Measurements from ENCODE around the gene BCKDHA. TPM values are rescaled to one million over a fixed set of nuclear protein-coding genes. Genes with fewer than 3 reads are reported as not detected.

The BCKDHA gene
- total RNA-seq, 2 donors from 2014 or later: 69.0 to 72.5 TPM

GRCh38 chr19:41384351-41384750 is 13.3 kb upstream of the BCKDHA start:
- H3K4me1 ChIP-seq (replicated peaks): no peaks in the 10 kb centered on the region
- 92% methylated on average over 5 of the region's 5 CpGs for WGBS
- H3K27me3 ChIP-seq (replicated peaks; ENCODE audit: insufficient read depth): no peaks in the 10 kb centered on the region
- TF ChIP-seq POLR2A (IDR thresholded peaks at IDR 0.05) (no peak), CTCF (IDR thresholded peaks at IDR 0.05) (no peak), POLR2AphosphoS5 (IDR thresholded peaks at IDR 0.05) (no peak)
- no peak overlapping the region for H3K27ac ChIP-seq
- intact Hi-C loops (cut with DNase I): no loop called here
- no peaks in the 10 kb centered on the region for H3K9me3 ChIP-seq
- DNase-seq (ENCODE audit: low spot score): no peak
- no peaks in the 10 kb centered on the region for H3K36me3 ChIP-seq
- H3K4me3 ChIP-seq: no peak overlapping the region

GRCh38 chr19:41386442-41386841 is 11.2 kb upstream of the BCKDHA start:
- TF ChIP-seq CTCF (IDR thresholded peaks at IDR 0.05) (no peak), POLR2AphosphoS5 (IDR thresholded peaks at IDR 0.05) (no peak), POLR2A (IDR thresholded peaks at IDR 0.05) (no peak)
- DNase-seq (ENCODE audit: low spot score): peak; percentile 23
- Histone ChIP-seq H3K4me1 (replicated peaks) (no peaks in the 10 kb centered on the region), H3K36me3 (peaks cover 0 to 4% of the 10 kb centered on the region in 2 donors), H3K4me3 (no peak overlapping the region), H3K27me3 (replicated peaks; ENCODE audit: insufficient read depth) (no peaks in the 10 kb centered on the region), H3K9me3 (no peaks in the 10 kb centered on the region), H3K27ac (no peak overlapping the region)
- intact Hi-C loops (cut with DNase I): no loop called here
- WGBS: 63% methylated on average over 13 of the region's 13 CpGs

- WGBS: 85% methylated on average over 11 of the region's 11 CpGs
These were observed 6.0 kb upstream of the BCKDHA start for GRCh38 chr19:41391618-41392017.

GRCh38 chr19:41392775-41393174 is 4.8 kb upstream of the BCKDHA start:
- Histone ChIP-seq H3K4me3 (no peak overlapping the region), H3K4me1 (replicated peaks) (peaks cover 5% of the 10 kb centered on the region), H3K9me3 (no peaks in the 10 kb centered on the region), H3K27me3 (replicated peaks; ENCODE audit: insufficient read depth) (no peaks in the 10 kb centered on the region), H3K36me3 (peaks cover 0 to 6% of the 10 kb centered on the region in 2 donors), H3K27ac (no peak overlapping the region)
- intact Hi-C loops (cut with DNase I): no loop called here
- WGBS: 82% methylated on average over 12 of the region's 12 CpGs
- TF ChIP-seq CTCF (IDR thresholded peaks at IDR 0.05) (no peak), POLR2AphosphoS5 (IDR thresholded peaks at IDR 0.05) (no peak), POLR2A (IDR thresholded peaks at IDR 0.05) (no peak)
- DNase-seq (ENCODE audit: low spot score): no peak

More at GRCh38 chr19:41391618-41392017, 6.0 kb upstream of the BCKDHA start:
- intact Hi-C loops (cut with DNase I): no loop called here
- Histone ChIP-seq H3K36me3 (peaks cover 0 to 6% of the 10 kb centered on the region in 2 donors), H3K4me3 (no peak overlapping the region), H3K4me1 (replicated peaks) (peaks cover 3% of the 10 kb centered on the region), H3K27me3 (replicated peaks; ENCODE audit: insufficient read depth) (no peaks in the 10 kb centered on the region), H3K9me3 (no peaks in the 10 kb centered on the region), H3K27ac (no peak overlapping the region)
- no peak for TF ChIP-seq POLR2AphosphoS5 (IDR thresholded peaks at IDR 0.05)
- TF ChIP-seq CTCF (IDR thresholded peaks at IDR 0.05): no peak
- no peak for TF ChIP-seq POLR2A (IDR thresholded peaks at IDR 0.05)
- DNase-seq (ENCODE audit: low spot score): no peak

GRCh38 chr19:41395355-41395754 is 2.3 kb upstream of the BCKDHA start:
- no peaks in the 10 kb centered on the region for H3K27me3 ChIP-seq (replicated peaks; ENCODE audit: insufficient read depth)
- no peak overlapping the region for H3K4me3 ChIP-seq
- TF ChIP-seq CTCF (IDR thresholded peaks at IDR 0.05) (no peak), POLR2A (IDR thresholded peaks at IDR 0.05) (no peak), POLR2AphosphoS5 (IDR thresholded peaks at IDR 0.05) (no peak)
- intact Hi-C loops (cut with DNase I): no loop called here
- H3K4me1 ChIP-seq (replicated peaks): peaks cover 5% of the 10 kb centered on the region
- H3K36me3 ChIP-seq: peaks cover 0 to 4% of the 10 kb centered on the region in 2 donors
- no peak overlapping the region for H3K27ac ChIP-seq
- DNase-seq (ENCODE audit: low spot score): no peak
- no peaks in the 10 kb centered on the region for H3K9me3 ChIP-seq
- WGBS: 73% methylated on average over 6 of the region's 6 CpGs

Measured in prostate gland (tissue), 2 donors.